GM20431 (cell line): ENCODE measurements around the gene TSPAN17.

ENCODE experiments used
- in situ Hi-C: fragments of 300-500 bp; cut with MseI, MboI; formaldehyde crosslinking; loops from one replicate; pipeline ENCODE4 v1.15.0; 2020; ENCODE audit warnings: low sequenced_read_pairs; ENCODE audit not compliant: unreplicated experiment

The TSPAN17 gene

DNA sequence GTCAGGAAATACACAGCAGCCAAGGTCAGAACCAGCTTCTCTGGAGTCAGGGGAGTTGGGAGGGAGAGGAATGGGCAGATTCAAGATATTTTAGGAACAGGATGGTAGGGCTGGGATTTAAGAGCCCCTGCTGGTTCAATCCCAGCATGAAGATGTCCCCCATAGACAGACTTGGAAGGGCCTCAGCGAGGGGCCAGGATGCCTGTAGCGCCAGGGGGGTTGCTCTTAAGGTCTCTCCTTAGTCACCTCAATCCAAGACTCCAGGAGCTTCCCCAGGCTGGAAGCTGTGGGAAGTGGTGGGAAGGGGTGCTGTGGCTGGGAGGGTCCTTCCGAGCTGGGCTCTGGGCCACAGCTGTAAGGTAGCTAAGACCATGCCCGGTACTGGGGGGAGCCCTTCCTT, 8.1 kb upstream of the TSPAN17 start:
- in situ Hi-C loops: no loop called here

DNA sequence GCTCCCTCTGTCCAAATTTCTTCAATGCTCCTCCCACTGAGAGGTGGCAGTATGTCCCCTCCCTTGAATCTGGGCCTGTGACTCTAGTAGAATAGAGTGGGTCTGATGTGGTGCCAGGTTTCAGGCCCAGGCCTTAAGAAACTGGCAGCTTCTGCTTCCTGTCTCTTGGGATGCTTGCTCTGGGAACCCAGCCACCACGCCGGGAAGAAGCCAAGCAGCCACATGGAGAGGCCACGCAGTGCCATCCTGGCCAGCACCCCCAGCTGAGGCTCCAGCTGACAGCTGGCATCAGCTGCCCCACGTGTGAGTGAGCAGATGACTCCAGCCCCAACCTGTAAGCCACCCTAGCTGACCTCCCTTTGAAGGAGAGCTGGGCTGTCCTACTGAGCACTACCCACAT, 7.3 kb upstream of the TSPAN17 start:
- in situ Hi-C loops: no loop called here

DNA sequence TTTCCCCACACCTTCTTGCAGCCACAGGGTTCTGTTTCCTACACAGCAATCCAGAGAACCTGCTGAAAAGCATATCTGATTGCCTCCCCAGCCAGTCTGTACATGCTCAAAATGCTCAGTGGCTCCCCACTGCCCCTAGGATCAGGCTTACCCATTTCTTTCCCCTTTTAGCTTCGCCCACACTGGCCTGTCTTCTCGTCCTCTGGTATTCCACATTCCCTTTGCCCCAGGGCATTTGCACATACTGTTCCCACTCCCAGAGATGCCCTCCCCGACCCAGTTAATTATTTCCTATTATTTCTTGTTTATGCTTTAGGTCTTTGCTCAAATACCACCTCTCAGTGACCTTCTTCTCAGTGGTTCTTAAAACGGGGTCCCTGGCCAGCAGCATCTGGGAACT, 6.7 kb upstream of the TSPAN17 start:
- in situ Hi-C loops: no loop called here

DNA sequence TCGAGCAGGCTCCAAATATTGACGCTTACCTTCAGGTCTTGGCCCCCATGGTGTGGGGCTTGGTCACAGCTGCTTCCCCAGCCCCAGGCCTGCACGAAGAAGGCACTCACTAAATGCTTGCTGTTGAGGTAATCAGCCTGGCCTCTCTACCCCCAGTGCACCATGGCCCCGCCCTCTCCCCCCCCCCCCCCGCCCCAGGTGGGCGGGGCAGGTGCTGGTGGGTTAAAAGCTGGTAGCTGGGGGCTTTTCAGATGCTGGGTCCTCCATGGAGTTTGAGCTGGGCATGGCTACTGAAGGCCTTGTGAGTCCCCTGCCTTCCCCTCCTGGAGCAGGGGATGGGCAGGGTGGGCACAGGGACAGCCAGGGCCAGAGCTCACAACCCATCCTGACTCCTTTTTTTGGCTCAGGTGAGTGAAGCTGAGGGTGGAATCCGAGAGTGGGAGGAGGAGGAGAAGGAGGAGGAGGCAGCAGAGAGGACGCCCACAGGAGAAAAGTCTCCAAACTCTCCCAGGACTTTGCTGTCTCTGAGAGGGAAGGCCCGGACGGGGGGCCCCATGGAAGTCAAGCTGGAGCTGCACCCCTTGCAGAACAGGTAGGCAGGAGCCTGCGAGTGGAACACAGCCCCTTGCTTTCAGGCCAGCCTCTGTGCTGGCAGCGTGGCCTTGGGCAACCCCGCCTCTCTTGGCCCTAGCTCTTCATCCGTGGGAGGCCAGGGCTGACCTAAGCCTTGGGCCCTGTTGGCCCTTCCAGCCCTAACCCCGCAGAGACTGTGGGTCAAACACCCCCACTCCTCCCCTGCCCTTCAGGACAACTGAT, 4.4 kb upstream of the TSPAN17 start:
- in situ Hi-C loops: no loop called here

DNA sequence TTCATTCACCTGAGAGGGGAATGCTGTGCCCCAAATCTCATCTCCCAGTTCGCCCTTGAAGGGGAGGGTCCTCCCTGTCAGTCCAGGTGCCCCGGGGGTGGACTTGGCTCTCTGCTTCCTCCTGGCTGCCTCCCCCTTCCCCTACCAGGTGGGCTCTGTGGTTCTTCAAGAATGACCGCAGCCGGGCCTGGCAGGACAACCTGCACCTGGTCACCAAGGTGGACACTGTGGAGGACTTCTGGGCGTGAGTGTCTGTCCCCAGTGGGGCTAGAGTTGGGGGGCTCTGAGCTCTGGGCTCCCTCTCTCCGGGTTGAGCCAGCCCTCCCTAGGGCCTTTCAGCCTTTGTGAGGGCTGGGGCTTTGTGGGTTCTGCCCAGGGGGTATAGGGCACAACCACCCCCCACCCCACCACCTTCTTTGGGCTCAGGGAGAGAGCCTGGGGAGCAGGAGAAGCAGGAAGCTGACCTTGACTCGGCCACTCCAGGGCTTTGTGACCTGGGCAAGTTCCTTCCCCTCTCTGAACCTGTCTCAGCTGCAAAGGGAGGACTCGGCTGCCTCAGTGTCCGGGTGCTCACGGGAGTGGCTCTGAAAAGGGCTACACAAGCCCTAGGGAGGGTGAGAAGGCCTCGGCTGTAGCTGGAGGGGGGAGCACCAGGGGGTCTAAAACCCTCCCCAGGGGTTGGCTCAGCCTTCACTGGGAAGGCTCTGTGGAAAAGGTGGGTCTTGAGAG, 3.6 kb upstream of the TSPAN17 start:
- in situ Hi-C loops: no loop called here

DNA sequence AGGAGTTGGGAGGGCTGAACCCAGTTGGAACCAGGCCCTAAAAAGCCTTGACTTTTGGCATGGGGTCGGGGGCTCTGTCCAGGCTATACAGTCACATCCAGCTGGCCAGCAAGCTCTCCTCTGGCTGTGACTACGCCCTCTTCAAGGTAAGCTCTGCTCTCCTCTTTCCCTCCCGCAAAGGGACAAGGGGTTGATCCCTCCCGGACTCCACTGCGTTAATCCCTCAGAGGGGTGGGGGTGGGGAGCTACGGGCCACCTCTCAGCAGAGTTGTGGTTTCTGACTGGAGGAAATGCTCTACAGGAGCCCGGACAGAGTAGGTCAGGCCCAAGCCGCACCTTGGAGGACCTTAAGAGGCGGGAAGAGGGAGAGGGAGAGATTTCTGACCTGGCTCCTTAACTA, 3.0 kb upstream of the TSPAN17 start:
- in situ Hi-C loops: no loop called here

DNA sequence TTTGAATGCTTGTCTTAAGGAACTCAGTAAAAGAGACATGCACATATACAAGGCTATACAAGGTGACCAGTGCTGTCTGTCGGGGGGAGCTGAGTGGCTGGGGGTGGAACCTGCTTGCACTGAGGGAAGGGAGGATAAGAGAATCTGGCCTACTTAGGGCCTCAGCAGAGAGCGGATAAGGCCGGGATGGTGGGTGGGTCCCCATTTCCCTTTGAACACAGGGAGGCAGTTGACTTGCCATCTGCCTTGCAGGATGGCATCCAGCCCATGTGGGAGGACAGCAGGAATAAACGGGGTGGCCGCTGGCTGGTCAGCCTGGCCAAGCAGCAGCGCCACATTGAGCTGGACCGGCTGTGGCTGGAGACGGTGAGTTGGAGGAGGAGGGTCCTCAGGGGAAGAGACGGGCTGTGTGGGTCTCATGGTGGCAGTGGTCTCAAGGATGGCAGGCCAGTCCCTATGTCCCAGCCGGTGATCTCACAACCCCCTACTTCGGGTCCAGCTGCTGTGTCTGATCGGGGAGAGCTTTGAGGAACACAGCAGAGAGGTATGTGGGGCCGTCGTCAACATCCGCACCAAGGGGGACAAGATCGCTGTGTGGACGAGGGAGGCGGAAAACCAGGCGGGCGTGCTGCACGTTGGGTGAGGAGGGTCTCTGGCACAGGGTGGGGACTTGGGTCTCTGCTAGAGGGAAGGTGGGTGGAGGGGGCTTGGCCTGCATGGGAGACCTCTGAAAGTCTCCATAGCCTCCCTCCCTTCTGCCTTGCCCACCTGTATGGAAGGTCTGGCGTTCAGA, 2.2 kb upstream of the TSPAN17 start:
- in situ Hi-C loops: no loop called here

DNA sequence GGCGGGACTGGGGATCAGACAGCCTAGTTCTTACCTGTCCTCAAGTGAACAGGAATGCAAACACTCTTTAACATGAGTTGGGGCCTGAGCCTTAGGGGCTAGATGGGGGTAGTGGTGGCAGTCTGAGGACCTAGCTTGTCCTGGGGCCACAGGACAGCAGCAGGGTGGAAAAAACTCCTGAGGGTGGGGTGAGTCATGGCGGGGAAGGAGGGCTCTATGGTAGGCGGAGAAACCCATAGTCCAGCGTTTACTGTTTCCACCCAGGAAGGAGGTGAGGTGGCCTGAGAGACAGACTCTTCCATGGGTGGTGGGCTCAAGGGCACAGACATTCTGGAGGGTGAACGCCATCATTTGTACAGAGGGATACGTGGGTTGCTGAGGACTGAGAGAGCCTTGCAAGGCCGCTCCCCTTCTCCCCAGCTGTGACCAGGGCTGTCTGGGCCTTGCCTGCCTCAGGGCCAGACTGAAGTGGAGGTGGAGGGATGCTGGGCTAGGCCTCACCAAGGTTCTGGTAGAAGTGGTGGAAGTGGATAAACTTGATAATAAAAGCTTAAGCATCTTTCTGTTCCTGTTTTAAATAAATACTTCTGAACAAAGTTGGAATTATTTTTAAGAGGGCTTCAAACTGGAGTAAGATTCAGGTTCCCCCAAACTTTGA, 1.1 kb upstream of the TSPAN17 start:
- in situ Hi-C loops: no loop called here

DNA sequence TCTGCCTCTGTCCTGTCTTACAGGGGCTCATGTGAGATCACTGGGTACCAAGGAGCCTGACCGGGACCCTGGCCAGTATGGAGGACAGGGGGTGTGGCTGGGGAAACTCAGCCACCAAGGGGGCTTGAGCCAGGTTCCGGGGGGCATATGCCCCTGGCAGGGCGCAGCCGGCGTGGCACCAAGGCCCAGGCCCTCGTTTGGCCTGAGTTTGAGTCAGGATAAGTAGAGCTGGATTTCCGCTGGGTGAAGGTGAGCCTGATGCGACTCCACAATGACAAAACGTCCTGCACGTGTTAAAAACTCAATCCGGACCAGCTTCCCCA, 616 bp upstream of the TSPAN17 start:
- in situ Hi-C loops: no loop called here

DNA sequence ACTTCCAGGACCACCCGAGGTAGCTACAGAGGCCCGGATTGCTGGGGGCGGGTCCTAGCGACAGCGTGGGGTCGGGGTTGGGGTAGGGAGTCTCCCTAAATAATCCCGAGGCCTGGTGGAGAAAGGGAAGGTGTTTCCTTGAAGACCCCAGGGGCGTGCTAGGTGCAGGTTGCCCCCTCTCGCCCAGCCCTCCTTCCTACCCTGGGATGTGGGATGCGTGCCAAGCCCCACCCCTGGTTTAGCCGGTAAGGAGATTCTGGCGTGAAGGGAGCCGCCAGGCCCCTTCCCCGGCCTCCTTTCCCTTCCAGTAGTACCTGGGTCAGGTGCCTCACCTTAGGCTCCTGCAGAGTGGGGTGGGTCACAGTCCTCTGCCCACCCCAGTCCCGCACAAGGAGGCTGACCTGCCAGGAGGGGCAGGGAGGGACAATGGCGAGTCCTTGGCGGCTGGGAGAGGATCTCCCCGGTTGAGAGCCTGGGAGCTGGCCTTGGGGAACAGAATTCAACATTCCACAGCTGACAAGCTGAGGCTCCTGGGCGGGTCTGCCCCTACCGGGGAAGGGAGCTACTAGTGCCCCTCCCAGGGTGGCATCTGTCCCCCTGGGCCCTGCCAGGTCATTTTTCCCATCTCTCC, 674 bp downstream of the TSPAN17 start:
- in situ Hi-C loops: no loop called here

DNA sequence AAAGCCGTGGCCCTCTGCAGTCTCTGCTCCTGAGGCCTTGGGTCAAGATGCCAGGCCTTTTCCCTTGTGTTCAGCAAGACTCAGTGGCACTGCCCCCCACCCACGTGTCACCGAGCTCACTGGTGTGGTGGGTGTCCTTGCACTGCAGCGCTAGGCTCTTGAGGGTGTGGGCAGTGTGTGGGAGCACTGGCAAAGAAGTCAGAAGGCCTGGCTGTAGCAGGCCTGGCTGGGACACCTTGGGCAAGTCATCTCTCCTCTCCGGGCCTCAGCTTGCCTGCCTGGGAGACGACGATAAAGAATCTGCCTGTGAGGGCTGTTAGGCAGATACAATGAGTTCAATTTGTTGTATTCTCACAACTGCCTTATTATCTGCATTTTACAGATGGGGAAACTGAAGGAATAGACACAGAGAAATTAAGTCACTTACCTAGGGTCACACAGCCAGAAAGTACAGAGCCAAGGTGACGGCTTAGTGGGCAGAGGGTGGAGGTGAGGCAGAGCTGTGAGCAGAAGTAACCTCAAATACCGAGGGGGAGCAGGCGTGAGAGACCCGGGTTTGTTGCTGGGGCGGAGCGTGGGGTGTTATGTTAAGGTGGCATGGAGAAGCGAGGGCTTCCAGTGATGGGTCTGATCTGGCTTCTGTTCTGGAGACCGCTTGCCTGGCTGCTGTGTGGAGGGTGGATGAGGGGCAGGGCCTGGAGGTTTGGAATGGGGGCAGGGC, 1.4 kb downstream of the TSPAN17 start:
- in situ Hi-C loops: no loop called here

DNA sequence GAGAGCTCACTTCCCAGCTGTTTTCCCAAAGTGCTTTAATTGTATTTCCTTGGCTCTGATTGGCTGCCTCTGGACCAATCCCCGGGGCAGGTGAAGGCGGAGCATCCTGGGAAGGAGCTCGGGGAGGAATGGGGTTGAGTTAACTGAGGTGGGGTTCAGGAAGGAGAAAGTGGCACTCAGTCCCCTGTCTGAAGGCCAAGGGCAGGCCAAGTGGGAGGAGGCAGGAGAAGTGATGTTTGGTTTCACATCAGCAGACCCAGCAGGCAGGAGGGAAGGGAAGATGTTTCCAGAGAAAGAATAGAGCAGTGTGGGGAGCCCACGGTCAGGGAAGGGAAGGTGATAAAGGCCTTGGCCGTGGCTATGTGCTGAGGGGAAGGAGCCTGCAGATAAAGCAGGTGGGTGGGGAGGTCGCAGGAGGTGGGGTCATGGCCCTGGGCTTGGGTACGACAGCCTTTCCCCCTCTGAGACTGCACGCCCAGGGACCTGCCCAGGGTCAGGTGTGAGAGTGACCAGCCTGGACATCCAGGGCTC, 3.1 kb downstream of the TSPAN17 start:
- in situ Hi-C loops: loop anchor here (25.0 kb wide), 2 partner anchors 287 to 462 kb away; no protein-coding TSS in a partner anchor

DNA sequence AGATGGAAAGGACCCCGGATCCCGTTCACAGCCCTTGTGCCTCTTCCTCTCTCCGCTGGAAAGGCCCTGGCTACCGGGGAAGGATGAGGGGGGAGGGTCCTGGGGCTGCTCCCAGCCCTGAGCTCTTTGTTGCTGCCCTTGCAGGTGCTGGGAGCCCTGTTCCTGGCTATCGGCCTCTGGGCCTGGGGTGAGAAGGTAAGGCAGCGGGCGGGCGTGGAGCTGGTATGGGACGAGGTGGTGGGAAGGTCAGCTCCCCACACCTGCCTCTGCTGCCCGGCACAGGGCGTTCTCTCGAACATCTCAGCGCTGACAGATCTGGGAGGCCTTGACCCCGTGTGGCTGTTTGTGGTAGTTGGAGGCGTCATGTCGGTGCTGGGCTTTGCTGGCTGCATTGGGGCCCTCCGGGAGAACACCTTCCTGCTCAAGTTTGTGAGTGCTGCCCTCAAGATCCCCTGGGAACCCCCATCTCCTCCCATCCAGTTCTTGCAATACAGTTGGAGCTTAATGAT, 4.2 kb downstream of the TSPAN17 start:
- in situ Hi-C loops: loop anchor here (25.0 kb wide), 2 partner anchors 286 to 461 kb away; no protein-coding TSS in a partner anchor

DNA sequence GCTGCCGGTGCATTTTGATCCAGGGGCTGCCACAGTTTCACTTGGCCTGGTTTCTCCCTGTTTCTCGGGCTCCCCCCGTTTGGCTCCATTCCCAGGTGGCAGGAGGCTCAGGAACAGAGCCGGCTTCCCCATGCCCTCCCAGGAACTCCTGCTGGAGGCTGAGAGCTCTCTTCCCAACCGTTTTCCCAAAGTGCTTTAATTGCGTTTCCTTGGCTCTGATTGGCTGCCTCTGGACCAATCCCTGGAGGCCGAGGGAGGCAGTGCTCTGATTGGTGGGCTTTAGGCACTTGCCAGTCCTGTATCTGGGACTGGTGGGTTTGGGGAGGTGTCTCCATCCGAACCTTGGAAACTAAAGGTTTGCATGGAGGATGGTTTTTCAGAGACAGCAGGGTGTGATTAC, 4.9 kb downstream of the TSPAN17 start:
- in situ Hi-C loops: loop anchor here (25.0 kb wide), 2 partner anchors 285 to 460 kb away; no protein-coding TSS in a partner anchor

DNA sequence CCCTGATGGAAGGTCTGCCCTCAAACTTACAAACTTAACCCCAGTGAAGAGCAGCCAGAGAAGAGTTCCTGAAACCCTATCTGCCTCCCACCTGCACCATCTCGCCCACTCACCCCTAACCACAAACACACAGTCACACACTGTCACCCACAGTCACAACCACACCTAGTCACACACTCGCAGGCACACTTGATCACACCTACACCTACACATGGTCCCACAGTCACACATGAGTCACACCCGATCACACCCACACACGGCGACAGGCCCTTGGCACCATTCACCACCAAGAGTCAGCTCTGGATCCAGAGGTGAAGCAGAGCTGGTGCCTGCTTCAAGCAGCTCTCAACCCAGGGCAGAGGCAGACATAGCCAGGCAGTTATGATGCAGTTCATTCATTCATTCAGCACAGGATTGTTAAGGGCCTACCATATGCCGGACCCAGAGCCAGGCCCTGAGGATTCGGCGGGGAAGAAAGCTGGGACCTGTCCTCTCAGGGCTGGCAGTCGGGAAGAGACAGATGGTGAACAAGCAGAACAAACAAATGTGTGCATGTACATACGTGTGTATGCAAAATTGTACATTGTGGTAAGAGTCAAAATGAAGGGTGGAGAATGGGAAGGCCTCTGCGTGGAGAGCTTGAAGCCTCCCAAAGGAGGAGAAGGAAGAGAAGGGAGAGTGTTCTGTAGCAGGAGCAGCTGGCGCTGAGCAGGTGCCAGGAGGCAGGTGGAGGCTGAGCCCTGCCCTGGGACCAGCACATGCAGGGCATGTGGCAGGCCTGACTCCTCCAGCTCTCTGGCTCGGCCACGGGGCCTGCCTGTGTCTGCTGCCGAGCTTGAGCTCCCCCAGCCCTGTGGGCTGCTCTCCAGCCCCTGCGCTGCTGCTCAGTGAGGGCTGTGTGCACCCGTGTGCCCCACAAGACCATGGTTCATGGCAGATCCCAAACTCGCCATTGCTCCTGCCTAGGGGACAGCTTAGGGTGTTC, 6.4 kb downstream of the TSPAN17 start:
- in situ Hi-C loops: loop anchor here (25.0 kb wide), 2 partner anchors 284 to 459 kb away; no protein-coding TSS in a partner anchor

DNA sequence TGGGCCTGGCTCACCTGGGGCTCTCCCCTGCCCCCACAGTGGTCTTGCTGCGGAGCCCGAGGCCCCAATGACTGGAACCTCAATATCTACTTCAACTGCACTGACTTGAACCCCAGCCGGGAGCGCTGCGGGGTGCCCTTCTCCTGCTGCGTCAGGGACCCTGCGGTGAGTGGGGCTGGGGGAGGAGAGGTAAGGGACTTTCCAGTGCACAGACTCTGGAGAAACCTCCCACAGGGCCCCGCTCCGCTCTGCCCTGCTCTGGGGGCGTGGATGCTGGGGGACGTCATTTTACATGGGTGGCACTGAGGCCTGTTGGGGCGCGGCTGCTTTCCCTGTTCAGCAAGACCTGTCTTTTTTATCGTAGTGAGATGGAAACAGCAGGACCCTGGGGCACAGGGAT, 7.6 kb downstream of the TSPAN17 start:
- in situ Hi-C loops: loop anchor here (25.0 kb wide), 2 partner anchors 282 to 457 kb away; no protein-coding TSS in a partner anchor

DNA sequence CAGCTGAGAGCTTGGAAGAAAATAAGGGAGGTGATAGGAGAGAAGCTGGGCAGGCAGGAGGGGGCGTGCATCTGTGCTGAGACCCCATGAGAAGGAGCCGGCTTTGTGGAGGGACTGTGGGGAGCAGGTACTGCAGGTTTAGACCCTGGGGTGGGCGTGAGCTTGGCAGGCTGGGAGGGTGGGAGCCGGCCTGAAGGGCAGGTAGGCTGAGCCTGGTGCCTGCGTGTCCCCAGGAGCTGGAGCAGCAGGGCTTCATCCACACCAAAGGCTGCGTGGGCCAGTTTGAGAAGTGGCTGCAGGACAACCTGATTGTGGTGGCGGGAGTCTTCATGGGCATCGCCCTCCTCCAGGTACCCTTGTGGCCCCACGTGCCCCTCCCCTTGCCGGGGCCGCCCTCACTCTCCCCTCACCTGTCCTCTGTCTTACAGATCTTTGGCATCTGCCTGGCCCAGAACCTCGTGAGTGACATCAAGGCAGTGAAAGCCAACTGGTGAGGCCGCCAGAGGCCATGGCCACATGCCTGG, 9.2 kb downstream of the TSPAN17 start:
- in situ Hi-C loops: loop anchor here (25.0 kb wide), 2 partner anchors 281 to 456 kb away; no protein-coding TSS in a partner anchor
